Measurements from ENCODE around the gene CCDC33. TPM values are rescaled to one million over a fixed set of nuclear protein-coding genes. Genes with fewer than 3 reads are reported as not detected.

CCDC33 gene
- total and polyA plus RNA-seq, 2 donors (not counting 3 experiments of a cell fraction or from before 2014, with no cell fraction given), result not detected

DNA sequence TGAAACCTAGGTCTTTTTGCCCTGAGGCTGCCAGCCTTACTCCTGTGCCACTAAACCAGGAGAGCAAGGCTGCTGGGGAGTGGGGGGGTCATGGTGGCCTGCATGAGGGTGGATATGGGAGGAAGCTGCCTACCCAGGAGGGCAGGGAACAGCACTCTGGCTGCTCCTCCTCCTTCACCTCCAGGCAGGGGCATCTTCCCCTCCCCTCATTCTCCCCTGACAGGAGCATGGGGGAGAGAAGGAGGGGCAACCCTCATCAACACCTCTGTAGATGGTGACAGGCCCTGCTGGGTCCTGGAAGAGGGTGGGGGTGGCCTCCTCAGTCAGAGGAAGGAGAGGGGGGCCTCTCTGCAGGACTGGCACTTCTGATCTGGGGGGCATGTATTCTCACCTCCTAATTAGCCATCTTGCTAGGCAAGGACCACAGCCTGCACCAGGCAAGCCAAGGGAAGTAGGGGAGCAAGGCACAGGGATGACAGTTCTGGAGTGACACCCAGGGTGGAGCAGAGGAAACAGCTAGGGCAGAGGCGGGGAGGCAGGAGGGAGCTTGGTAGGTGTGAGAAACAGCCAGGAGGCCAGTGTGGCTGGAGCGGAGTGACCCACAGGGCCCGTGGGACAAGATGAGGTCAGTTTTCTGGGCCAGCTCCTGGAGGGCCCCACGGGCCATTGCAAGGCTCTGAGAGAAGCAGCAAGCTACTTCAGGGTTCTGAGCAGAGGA lies 4.9 kb downstream of the CCDC33 start:
- no peaks in the 10 kb centered on the region for H3K36me3 ChIP-seq (ENCODE audit: control insufficient read depth in 2 of 2, extremely low read depth in 1 of 2, insufficient read depth in 2 of 2, low read length in 2 of 2)
- no peaks in the 10 kb centered on the region for H3K79me2 ChIP-seq (ENCODE audit: control insufficient read depth, insufficient read depth, low read length)
- dilution Hi-C loops (cut with MboI; ENCODE audit: extremely low pct_ligation_motif_present, low sequenced_read_pairs), result no loop called here
- H3K27me3 ChIP-seq (ENCODE audit: control insufficient read depth in 2 of 2, insufficient read depth in 2 of 2, low read length in 2 of 2), result peaks cover 2 to 7% of the 10 kb centered on the region in 2 experiments
- H3K9ac ChIP-seq (replicated peaks; ENCODE audit: extremely low read depth, insufficient read depth, low read length), result no peak overlapping the region
- no peak overlapping the region for H3K27ac ChIP-seq (ENCODE audit: insufficient read depth, low read depth, low read length)
- H2AFZ ChIP-seq (ENCODE audit: low read depth, low read length), result no peak overlapping the region
- H3K9me1 ChIP-seq (replicated peaks; ENCODE audit: control insufficient read depth, extremely low read depth, insufficient read depth, low read length), result no peaks in the 10 kb centered on the region
- no TSS peak for BruUV-seq (replicated peaks)
- H3K4me3 ChIP-seq (replicated peaks in 1 of 3; ENCODE audit: insufficient read depth in 1 of 3, low read depth in 1 of 3, low read length in 3 of 3), result no peak overlapping the region
- peaks cover 11% of the 10 kb centered on the region for H3K4me1 ChIP-seq (ENCODE audit: control insufficient read depth, extremely low read depth, insufficient read depth, low read length)
- DNase-seq (ENCODE audit: low read depth, low spot score) (no peak), FAIRE-seq (no peak)
- ChIA-PET POLR2A (no interaction called here), CTCF (interaction anchor here (0.9 to 3.6 kb wide), 6 partner anchors 10 to 268 kb away, joined by 3 to 30 read pairs (median 4); no protein-coding TSS in a partner anchor)
- intact Hi-C loops (cut with micrococcal nuclease), result loop anchor here (1.0 to 5.0 kb wide), 3 partner anchors 64 to 81 kb away; no protein-coding TSS in a partner anchor
- no peak overlapping the region for H3K4me2 ChIP-seq (ENCODE audit: insufficient read depth, low read length)
- H4K20me1 ChIP-seq (replicated peaks; ENCODE audit: control insufficient read depth, extremely low read depth, insufficient read depth, low read length), result no peaks in the 10 kb centered on the region
- TF ChIP-seq POLR2AphosphoS5 (IDR thresholded peaks at IDR 0.05; ENCODE audit: insufficient read depth, low read depth, low read length) (no peak), FOS (IDR thresholded peaks at IDR 0.05; ENCODE audit: borderline replicate concordance, insufficient read depth, low read length) (no peak), GATA2 (IDR thresholded peaks at IDR 0.05; ENCODE audit: insufficient read depth, insufficient read length, low read depth, low read length) (no peak), MYC (IDR thresholded peaks at IDR 0.05; ENCODE audit: low read depth, low read length) (no peak), JUN (IDR thresholded peaks at IDR 0.05; ENCODE audit: borderline replicate concordance, insufficient read depth, insufficient read length, low read depth) (no peak), EZH2 (IDR thresholded peaks at IDR 0.05; ENCODE audit: borderline replicate concordance, low read depth, low read length, severe bottlenecking) (no peak), POLR2A (IDR thresholded peaks at IDR 0.05; ENCODE audit: low read depth, low read length) (no peak)
- TF ChIP-seq, protein P1, sequence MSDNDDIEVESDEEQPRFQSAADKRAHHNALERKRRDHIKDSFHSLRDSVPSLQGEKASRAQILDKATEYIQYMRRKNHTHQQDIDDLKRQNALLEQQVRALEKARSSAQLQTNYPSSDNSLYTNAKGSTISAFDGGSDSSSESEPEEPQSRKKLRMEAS (IDR thresholded peaks at IDR 0.05; ENCODE audit: insufficient read depth, insufficient read length), result no peak
- TF ChIP-seq, protein P2, sequence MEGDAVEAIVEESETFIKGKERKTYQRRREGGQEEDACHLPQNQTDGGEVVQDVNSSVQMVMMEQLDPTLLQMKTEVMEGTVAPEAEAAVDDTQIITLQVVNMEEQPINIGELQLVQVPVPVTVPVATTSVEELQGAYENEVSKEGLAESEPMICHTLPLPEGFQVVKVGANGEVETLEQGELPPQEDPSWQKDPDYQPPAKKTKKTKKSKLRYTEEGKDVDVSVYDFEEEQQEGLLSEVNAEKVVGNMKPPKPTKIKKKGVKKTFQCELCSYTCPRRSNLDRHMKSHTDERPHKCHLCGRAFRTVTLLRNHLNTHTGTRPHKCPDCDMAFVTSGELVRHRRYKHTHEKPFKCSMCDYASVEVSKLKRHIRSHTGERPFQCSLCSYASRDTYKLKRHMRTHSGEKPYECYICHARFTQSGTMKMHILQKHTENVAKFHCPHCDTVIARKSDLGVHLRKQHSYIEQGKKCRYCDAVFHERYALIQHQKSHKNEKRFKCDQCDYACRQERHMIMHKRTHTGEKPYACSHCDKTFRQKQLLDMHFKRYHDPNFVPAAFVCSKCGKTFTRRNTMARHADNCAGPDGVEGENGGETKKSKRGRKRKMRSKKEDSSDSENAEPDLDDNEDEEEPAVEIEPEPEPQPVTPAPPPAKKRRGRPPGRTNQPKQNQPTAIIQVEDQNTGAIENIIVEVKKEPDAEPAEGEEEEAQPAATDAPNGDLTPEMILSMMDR (IDR thresholded peaks at IDR 0.05; ENCODE audit: extremely low read depth in 1 of 2, insufficient read depth in 1 of 2, low read depth in 1 of 2, low read length in 2 of 2), result no peak
- H3K9me3 ChIP-seq (replicated peaks; ENCODE audit: control insufficient read depth, insufficient read depth, low read length), result no peaks in the 10 kb centered on the region

Data from endothelial cell of umbilical vein (primary cell).